Fibroblast of villous mesenchyme (primary cell): ENCODE measurements around the gene RASGRF1. TPM values are rescaled to one million over a fixed set of nuclear protein-coding genes. Genes with fewer than 3 reads are reported as not detected.
"Not testable (repeated sequence)": the region's sequence is repeated elsewhere in the genome, so short reads cannot be mapped to it uniquely, and the experiment has no call there.

Source experiments
- DNase-seq: peaks from one replicate; pipeline ENCODE4 v3.0.0-alpha.2; 2010; ENCODE audit warnings: low read depth
- H3K4me3 ChIP-seq: 2 replicates; pipeline ENCODE4 v1.5.1; 2011; ENCODE audit warnings: low read depth, mild to moderate bottlenecking, low read length
- CTCF ChIP-seq: IDR thresholded peaks from 2 replicates; pipeline ENCODE4 v1.5.1; 2012; ENCODE audit warnings: low read depth, mild to moderate bottlenecking, low read length; ENCODE audit not compliant: insufficient read depth
- total RNA-seq: library from RNA; depleted of rRNA; stranded (reverse); fragments of >200 nt; gene quantifications from 2 replicates; pipeline ENCODE4 v1.2.3, GENCODE V29; 2012

The RASGRF1 gene
- total RNA-seq, 1 donor = 0.43 TPM

DNA sequence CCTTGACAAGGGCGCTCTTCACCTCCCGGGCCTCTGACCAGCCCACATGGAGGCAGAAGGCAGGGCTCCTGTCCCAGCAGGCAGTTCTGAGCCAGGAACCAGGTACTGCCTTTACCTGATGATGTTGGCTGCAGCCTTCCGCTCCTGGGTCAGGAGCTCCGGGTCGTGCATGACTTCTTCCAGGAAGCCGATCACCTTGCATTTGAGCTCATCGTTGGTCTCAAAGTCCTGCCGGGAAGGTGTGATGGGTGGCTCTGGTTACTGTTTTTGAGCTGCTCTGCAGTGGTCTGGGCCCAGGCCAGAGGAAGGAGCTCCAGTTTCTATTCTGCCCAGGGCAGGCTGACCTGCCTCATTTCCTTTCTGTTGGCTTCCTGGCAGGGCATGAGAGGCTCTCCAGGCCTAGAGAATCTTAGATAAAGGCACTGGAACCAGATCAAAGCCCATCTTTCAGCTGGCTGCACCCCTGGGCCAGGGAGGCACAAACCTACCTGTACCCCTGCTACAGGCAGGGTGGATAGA lies 92.5 kb downstream of the RASGRF1 start:
- TF ChIP-seq CTCF = no peak
- no peak overlapping the region for H3K4me3 ChIP-seq
- DNase-seq = no peak

DNA sequence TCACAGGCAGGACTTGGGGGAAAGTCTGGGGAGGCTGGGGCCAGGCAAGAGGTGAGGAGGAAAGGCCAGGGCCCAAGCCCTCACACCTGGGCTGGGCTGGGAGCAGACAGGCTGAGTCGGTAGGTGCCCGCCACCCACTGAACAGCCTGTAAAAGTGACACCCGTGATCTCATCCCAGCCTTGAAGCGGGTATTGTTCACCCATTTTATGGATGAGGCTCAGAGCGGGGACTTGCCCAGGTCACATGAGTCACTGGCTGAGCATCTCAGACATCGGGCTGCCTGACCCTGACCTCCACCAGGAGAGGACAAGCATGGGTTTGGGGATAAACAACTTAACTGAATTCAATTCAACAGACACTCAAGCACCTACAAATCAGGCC lies 93.7 kb downstream of the RASGRF1 start:
- DNase-seq = peak; percentile 59
- no peak for TF ChIP-seq CTCF

GRCh38 chr15:78995921-78996893 lies 94.4 kb downstream of the RASGRF1 start:
- no peak overlapping the region for H3K4me3 ChIP-seq
- no peak for DNase-seq
- no peak for TF ChIP-seq CTCF

More for the DNA sequence above, 93.7 kb downstream of the RASGRF1 start:
- H3K4me3 ChIP-seq = no peak overlapping the region

- H3K4me3 ChIP-seq, DNase-seq: not testable (repeated sequence)
Observed at GRCh38 chr15:78995161-78995560, 95.4 kb downstream of the RASGRF1 start.

DNA sequence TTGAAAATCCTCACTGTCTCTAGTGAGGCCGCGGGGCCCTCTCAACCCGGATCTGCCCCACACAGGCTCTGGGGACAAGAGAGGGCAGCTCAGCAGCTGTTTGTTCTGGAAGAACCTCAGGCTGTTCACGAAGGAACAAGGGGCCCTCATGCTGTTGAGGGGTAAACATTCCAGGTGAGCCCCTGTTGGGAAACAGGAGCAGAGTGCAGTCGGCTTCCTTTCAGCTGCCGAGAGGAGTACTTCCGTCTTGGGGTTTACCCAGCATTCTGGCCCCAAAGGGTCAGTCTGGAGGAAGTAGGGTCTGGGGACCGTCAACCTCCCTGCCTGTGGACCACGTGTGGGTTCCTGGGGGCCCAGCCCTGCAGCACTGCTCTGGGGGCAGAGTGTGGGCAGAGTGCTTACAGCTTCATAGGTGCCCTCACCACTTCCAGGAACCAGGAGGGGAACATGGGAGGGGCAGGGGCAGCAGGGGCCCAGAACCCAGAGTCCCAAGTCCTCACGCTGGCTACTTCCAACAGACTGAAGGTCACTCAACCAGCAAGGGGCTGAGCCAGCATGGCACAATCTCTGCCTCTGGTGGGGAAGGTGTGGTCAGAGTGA lies 96.5 kb downstream of the RASGRF1 start:
- no peak overlapping the region for H3K4me3 ChIP-seq
- no peak for TF ChIP-seq CTCF
- no peak for DNase-seq

- no peak overlapping the region for H3K4me3 ChIP-seq
- no peak for TF ChIP-seq CTCF
- DNase-seq = no peak
Observed at GRCh38 chr15:78993257-78993930, 97.2 kb downstream of the RASGRF1 start.
